A673 (cell line): ENCODE data around the gene SUPT3H.

ENCODE experiments used
- EZH2 ChIP-seq: fragments of 200-600 bp; sonication (generic); IDR thresholded peaks from 2 replicates; pipeline ENCODE4 v1.6.1; 2017; ENCODE audit warnings: borderline replicate concordance, low read depth, mild to moderate bottlenecking, mixed read lengths, antibody characterized with exemption, low read length; ENCODE audit not compliant: poor library complexity, severe bottlenecking
- TF ChIP-seq, protein P1 (sequence below): fragments of 300-800, 200-600 bp; sonication (generic); conservative IDR thresholded peaks from 2 replicates; pipeline ENCODE4 v1.5.1; 2017; ENCODE audit warnings: low read depth, mild to moderate bottlenecking, antibody characterized with exemption, low read length, moderate library complexity, mixed read lengths

DNA sequence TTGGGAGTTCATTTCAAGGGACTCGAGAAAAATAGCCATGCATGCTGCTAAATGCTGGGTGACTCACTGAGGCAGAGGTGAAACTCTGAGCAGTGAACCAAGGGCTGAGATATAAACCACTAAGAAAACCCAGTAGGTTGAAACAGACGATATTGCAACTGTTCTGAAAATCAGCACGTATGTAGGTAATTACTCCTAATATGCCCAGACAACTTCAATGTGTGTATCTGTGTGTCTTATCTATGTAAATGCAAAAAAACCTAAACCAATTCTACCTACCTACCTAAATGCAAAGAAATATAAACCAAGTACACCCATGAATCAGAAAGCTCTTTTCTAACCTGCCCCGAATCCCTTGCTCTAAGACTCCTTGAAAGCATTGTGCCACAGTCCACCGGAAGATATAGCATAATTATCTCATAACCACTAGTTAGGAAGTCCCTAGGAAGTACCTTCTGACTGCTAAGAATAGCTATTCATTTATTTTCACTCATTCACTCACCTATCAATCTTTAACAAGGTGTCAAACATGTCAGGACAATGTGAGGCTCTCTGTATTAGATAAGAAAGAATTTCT, 508.3 kb downstream of the SUPT3H start:
- TF ChIP-seq, protein P1, sequence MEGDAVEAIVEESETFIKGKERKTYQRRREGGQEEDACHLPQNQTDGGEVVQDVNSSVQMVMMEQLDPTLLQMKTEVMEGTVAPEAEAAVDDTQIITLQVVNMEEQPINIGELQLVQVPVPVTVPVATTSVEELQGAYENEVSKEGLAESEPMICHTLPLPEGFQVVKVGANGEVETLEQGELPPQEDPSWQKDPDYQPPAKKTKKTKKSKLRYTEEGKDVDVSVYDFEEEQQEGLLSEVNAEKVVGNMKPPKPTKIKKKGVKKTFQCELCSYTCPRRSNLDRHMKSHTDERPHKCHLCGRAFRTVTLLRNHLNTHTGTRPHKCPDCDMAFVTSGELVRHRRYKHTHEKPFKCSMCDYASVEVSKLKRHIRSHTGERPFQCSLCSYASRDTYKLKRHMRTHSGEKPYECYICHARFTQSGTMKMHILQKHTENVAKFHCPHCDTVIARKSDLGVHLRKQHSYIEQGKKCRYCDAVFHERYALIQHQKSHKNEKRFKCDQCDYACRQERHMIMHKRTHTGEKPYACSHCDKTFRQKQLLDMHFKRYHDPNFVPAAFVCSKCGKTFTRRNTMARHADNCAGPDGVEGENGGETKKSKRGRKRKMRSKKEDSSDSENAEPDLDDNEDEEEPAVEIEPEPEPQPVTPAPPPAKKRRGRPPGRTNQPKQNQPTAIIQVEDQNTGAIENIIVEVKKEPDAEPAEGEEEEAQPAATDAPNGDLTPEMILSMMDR, result no peak
- TF ChIP-seq EZH2, result no peak
